Endothelial cell of umbilical vein (primary cell): ENCODE results near the gene SNX22. TPM values are rescaled to one million over a fixed set of nuclear protein-coding genes. Genes with fewer than 3 reads are reported as not detected.
"Not testable (repeated sequence)": the region's sequence is repeated elsewhere in the genome, so short reads cannot be mapped to it uniquely, and the experiment has no call there.

Source experiments
- BruUV-seq: library from RNA; stranded (reverse); fragments of 400-500 nt; replicated peaks from 2 replicates; lab custom pipeline; 2021; lab: Mats Ljungman, UMichigan
- CTCF ChIA-PET: fragments of 300-600, 350-600 bp; sonication (Branson Sonifier 250); formaldehyde crosslinking; loops from one replicate; lab custom pipeline; 2021; ENCODE audit warnings: antibody characterized with exemption, inconsistent platforms; lab: Charles Lee
- POLR2A ChIA-PET: fragments of 300-600, 350-600 bp; sonication (Branson Sonifier 250); formaldehyde crosslinking; loops from one replicate; lab custom pipeline; 2021; ENCODE audit warnings: antibody characterized with exemption, inconsistent platforms; lab: Charles Lee
- DNase-seq: peaks from one replicate; pipeline ENCODE4 v3.0.0-alpha.2; 2011; ENCODE audit warnings: low read depth, low spot score
- FAIRE-seq: peaks from 2 replicates; lab custom pipeline; 2011; peaks lifted over from hg19 to GRCh38; lab: Jason Lieb, UNC
- H2AFZ ChIP-seq: 2 replicates; pipeline ENCODE4 v1.6.0; 2012; ENCODE audit warnings: low read depth, low read length, control low read depth, inconsistent platforms
- H3K27ac ChIP-seq: 2 replicates; pipeline ENCODE4 v1.5.1; 2011; ENCODE audit warnings: low read depth, mild to moderate bottlenecking, control low read depth, low read length, moderate library complexity; ENCODE audit not compliant: insufficient read depth
- H3K27me3 ChIP-seq, 2 experiments: 2 replicates each; pipeline versions ENCODE4 v1.6.0 to v1.6.1; 2011; ENCODE audit warnings: low read length in 2 of 2, mixed read lengths in 1 of 2; ENCODE audit not compliant: control insufficient read depth in 2 of 2, insufficient read depth in 2 of 2
- H3K36me3 ChIP-seq, 2 experiments: 2 replicates in 1 of 2; 3 replicates in 1 of 2; pipeline ENCODE4 v1.5.1; 2011; ENCODE audit warnings: low read length in 2 of 2, mild to moderate bottlenecking in 1 of 2, moderate library complexity in 1 of 2; ENCODE audit not compliant: control insufficient read depth in 2 of 2, insufficient read depth in 2 of 2; ENCODE audit errors: extremely low read depth in 1 of 2
- H3K4me1 ChIP-seq: 3 replicates; pipeline ENCODE4 v1.5.1; 2011; ENCODE audit warnings: mild to moderate bottlenecking, low read length; ENCODE audit not compliant: control insufficient read depth, insufficient read depth; ENCODE audit errors: extremely low read depth
- H3K4me2 ChIP-seq: 2 replicates; pipeline ENCODE4 v1.6.1; 2011; ENCODE audit warnings: low read length, control low read depth, mixed read lengths; ENCODE audit not compliant: insufficient read depth
- H3K4me3 ChIP-seq, 3 experiments: fragments of 200-600 bp in 1 of 3; sonication (generic), shearing (Covaris generic) in 1 of 3; replicated peaks in 1 of 3; 2 replicates each; pipeline ENCODE4 v1.5.1; 2011 to 2016; ENCODE audit warnings: control low read depth in 3 of 3, low read length in 3 of 3, mild to moderate bottlenecking in 2 of 3, inconsistent platforms in 1 of 3, low read depth in 1 of 3, moderate library complexity in 1 of 3; ENCODE audit not compliant: insufficient read depth in 1 of 3
- H3K79me2 ChIP-seq: 2 replicates; pipeline ENCODE4 v1.6.0; 2012; ENCODE audit warnings: low read length, inconsistent platforms; ENCODE audit not compliant: control insufficient read depth, insufficient read depth
- H3K9ac ChIP-seq: replicated peaks from 2 replicates; pipeline ENCODE3; 2011; ENCODE audit warnings: low read length, control low read depth; ENCODE audit not compliant: insufficient read depth; ENCODE audit errors: extremely low read depth
- H3K9me1 ChIP-seq: replicated peaks from 3 replicates; pipeline ENCODE4 v1.6.0; 2011; ENCODE audit warnings: mild to moderate bottlenecking, low read length; ENCODE audit not compliant: control insufficient read depth, insufficient read depth; ENCODE audit errors: extremely low read depth
- H3K9me3 ChIP-seq: replicated peaks from 2 replicates; pipeline ENCODE4 v1.5.1; 2012; ENCODE audit warnings: low read length, inconsistent platforms; ENCODE audit not compliant: control insufficient read depth, insufficient read depth
- H4K20me1 ChIP-seq: replicated peaks from 2 replicates; pipeline ENCODE3; 2011; ENCODE audit warnings: mild to moderate bottlenecking, low read length; ENCODE audit not compliant: control insufficient read depth, insufficient read depth; ENCODE audit errors: extremely low read depth
- CTCF ChIP-seq, 2 donors: IDR thresholded peaks; 1 replicate in 1 of 2; 2 replicates in 1 of 2; pipeline ENCODE4 v1.5.1; 2011; ENCODE audit warnings: low read length in 2 of 2, mild to moderate bottlenecking in 2 of 2, moderate library complexity in 2 of 2, control low read depth in 1 of 2, inconsistent platforms in 1 of 2, low read depth in 1 of 2; ENCODE audit not compliant: insufficient read depth in 1 of 2; ENCODE audit errors: extremely low read depth in 1 of 2
- EZH2 ChIP-seq: IDR thresholded peaks from 2 replicates; pipeline ENCODE4 v1.6.1; 2012; ENCODE audit warnings: borderline replicate concordance, low read depth, mild to moderate bottlenecking, moderate library complexity, low read length, inconsistent platforms; ENCODE audit not compliant: severe bottlenecking
- FOS ChIP-seq: IDR thresholded peaks from 2 replicates; pipeline ENCODE4 v1.6.1; 2011; ENCODE audit warnings: mild to moderate bottlenecking, low read length, moderate library complexity, borderline replicate concordance; ENCODE audit not compliant: insufficient read depth
- GATA2 ChIP-seq: IDR thresholded peaks from 2 replicates; pipeline ENCODE4 v1.7.0; 2011; ENCODE audit warnings: low read depth, mild to moderate bottlenecking, moderate library complexity, mixed read lengths, low read length; ENCODE audit not compliant: insufficient read length, insufficient read depth
- JUN ChIP-seq: IDR thresholded peaks from 2 replicates; pipeline ENCODE4 v1.6.1; 2011; ENCODE audit warnings: borderline replicate concordance, low read depth; ENCODE audit not compliant: insufficient read length, insufficient read depth
- MAX ChIP-seq: IDR thresholded peaks from 2 replicates; pipeline ENCODE4 v1.6.1; 2011; ENCODE audit not compliant: insufficient read depth, insufficient read length
- MYC ChIP-seq: IDR thresholded peaks from one replicate; pipeline ENCODE4 v1.6.1; 2011; ENCODE audit warnings: mild to moderate bottlenecking, low read depth, low read length
- POLR2A ChIP-seq: IDR thresholded peaks from 2 replicates; pipeline ENCODE4 v1.6.1; 2012; ENCODE audit warnings: low read depth, mild to moderate bottlenecking, control low read depth, low read length
- POLR2AphosphoS5 ChIP-seq: IDR thresholded peaks from 2 replicates; pipeline ENCODE4 v1.6.1; 2012; ENCODE audit warnings: low read depth, mild to moderate bottlenecking, control low read depth, low read length, moderate library complexity; ENCODE audit not compliant: insufficient read depth
- dilution Hi-C: fragments of 300-500 bp; cut with MboI; formaldehyde crosslinking; loops from one replicate; pipeline ENCODE4 v1.15.0; 2019; ENCODE audit warnings: low sequenced_read_pairs; ENCODE audit not compliant: extremely low pct_ligation_motif_present
- intact Hi-C: fragments of 100-400 bp; cut with micrococcal nuclease; formaldehyde crosslinking; loops from one replicate; pipeline ENCODE4 v1.10.0; 2022
- polyA plus RNA-seq, 4 experiments: library from polyadenylated mRNA; depleted of rRNA in 3 of 4; stranded (reverse) in 3 of 4; unstranded in 1 of 4; fragments of >200 nt; gene quantifications; 2 replicates each; pipeline versions ENCODE4 v1.2.1 to v1.2.3, GENCODE V29; 2011 to 2012; ENCODE audit warnings: missing spikeins in 1 of 4
- total RNA-seq: library from RNA; stranded (reverse); gene quantifications from 2 replicates; pipeline ENCODE4 v1.2.3, GENCODE V29; 2021

SNX22 gene
- total and polyA plus RNA-seq, 2 donors (not counting 3 experiments of a cell fraction or from before 2014, with no cell fraction given), result 0.14 to 0.73 TPM

GRCh38 chr15:64107337-64107736 lies 44.2 kb upstream of the SNX22 start:
- CTCF ChIA-PET, result interaction anchor here (1.1 to 1.9 kb wide), 2 partner anchors 11 to 46 kb away, joined by 4 to 5 read pairs; partner anchors contain the start of gene SNX1
- intact Hi-C loops (no loop called here), dilution Hi-C loops (no loop called here)
- H3K36me3 ChIP-seq, result peaks cover 0 to 3% of the 10 kb centered on the region in 2 experiments
- no peak overlapping the region for H3K27ac ChIP-seq
- H3K4me2 ChIP-seq, result no peak overlapping the region
- H3K9ac ChIP-seq, result no peak overlapping the region
- peaks cover 11% of the 10 kb centered on the region for H3K4me1 ChIP-seq
- DNase-seq (no peak), FAIRE-seq (no peak)
- no TSS peak for BruUV-seq
- H3K9me1 ChIP-seq, result peaks cover 3% of the 10 kb centered on the region
- TF ChIP-seq POLR2AphosphoS5 (no peak), POLR2A (no peak), FOS (no peak), CTCF (IDR thresholded peaks at IDR 0.05; ENCODE audit: extremely low read depth in 1 of 2, insufficient read depth in 1 of 2, low read depth in 1 of 2, low read length in 2 of 2) (no peak), JUN (no peak), MYC (no peak), MAX (no peak), GATA2 (no peak), EZH2 (no peak)
- no peak overlapping the region for H3K4me3 ChIP-seq
- peaks cover 81% of the 10 kb centered on the region for H3K79me2 ChIP-seq
- POLR2A ChIA-PET, result no interaction called here
- no peaks in the 10 kb centered on the region for H3K27me3 ChIP-seq
- H3K9me3 ChIP-seq, result no peaks in the 10 kb centered on the region
- H4K20me1 ChIP-seq, result peaks cover 7% of the 10 kb centered on the region
- H2AFZ ChIP-seq, result no peak overlapping the region

GRCh38 chr15:64110108-64110701 lies 41.3 kb upstream of the SNX22 start:
- dilution Hi-C loops, FAIRE-seq, H3K4me2 ChIP-seq: not testable (repeated sequence)

More at GRCh38 chr15:64110108-64110701, 41.3 kb upstream of the SNX22 start:
- H3K9me3 ChIP-seq, BruUV-seq, H3K27ac ChIP-seq, intact Hi-C loops, H4K20me1 ChIP-seq, H3K9ac ChIP-seq, DNase-seq, H3K4me3 ChIP-seq, H3K27me3 ChIP-seq, H2AFZ ChIP-seq, H3K9me1 ChIP-seq, POLR2A ChIA-PET: not testable (repeated sequence)
- Histone ChIP-seq H3K4me1 (peaks cover 11% of the 10 kb centered on the region), H3K36me3 (peaks cover 9 to 22% of the 10 kb centered on the region in 2 experiments), H3K79me2 (peaks cover 59% of the 10 kb centered on the region)
- CTCF ChIA-PET, result interaction anchor here (0.9 to 1.9 kb wide), 4 partner anchors 9 to 500 kb away, joined by 3 to 8 read pairs (median 4); no protein-coding TSS in a partner anchor
